ENCODE data around the gene LCN15.

The LCN15 gene

DNA sequence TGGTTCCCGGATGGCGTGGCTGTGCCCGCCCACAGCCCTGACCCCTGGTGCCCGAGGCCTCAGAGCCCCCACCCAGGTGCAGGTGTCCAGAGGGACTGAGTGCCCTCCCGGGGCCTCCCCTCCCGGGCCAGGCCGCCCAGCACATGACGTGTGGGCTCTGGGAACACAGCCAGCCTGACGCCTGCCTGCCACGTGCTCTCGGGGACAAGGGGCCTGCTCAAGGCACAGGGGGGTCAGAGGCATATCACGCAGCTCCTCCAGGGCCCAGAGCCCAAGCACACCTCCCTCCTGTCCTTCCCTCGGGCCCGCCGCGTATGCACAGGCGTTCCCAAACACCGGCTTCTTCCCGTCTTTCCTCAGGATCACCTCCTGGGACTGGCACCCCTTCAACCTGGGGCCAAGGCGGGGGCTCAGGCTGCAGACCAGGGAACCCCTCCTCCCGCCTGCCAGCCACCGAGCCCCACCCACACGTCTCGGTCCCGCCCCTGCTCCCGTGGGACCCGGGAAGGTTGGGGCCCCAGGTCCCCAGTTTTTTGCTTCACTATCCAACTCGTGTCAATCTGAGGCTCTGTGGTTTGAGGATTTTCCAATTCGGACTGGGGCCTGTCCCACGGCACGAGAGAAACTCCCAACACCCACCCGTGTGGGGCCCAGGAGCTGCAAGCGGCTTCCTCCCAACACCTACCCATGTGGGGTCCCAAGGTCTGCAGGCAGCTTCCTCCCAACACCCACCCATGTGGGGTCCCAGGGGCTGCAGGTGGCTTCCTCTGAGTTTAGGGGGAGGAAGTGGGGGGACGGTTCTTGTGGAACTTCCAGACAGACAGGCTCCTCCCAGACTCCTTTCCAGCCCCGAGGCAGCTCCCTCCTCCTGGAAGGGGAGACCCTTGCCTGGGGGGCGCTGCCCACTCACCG, 23.1 kb downstream of the LCN15 start:
- no peak for DNase-seq (ENCODE audit: low read depth)

DNA sequence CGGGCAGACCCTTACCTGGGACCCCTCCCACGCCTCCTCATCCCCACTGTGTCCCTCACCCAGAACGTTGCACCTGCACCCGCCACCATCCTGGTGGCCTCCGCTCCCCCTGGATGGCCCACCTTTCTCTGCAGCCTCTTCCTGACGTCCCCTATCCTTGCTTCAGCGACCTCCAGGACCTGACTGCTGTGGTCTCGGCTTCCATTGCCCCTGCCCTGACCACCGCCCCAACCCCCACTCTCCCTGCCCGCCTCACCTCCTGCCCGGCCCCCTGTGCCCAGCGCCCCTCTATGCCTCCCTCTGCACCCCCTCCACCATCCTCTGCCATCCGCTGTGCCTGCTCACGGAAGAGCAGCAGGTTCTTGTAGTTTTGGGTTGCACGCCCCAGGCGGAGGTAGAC, 23.8 kb downstream of the LCN15 start:
- DNase-seq (ENCODE audit: low read depth): no peak

DNA sequence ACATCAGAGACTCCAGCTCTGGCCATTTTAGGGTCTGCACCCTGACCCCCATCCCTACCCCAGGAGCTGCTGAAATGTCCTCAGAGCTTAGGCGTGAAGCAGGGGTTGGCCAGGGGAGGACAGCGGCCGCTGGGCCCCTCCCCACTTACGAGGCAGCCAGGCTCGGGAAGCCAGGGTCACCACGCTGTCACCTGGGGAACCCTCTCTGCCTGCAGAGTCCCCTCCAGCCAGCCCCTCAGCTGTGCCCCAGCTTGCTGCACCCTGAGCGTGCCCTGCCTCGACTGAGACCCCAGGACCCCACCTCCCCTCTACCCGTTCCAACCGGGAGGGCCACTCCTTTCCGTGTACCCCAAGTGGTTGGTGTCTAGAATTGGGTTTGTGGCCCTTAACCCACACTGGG, 24.2 kb downstream of the LCN15 start:
- no peak for DNase-seq (ENCODE audit: low read depth)

DNA sequence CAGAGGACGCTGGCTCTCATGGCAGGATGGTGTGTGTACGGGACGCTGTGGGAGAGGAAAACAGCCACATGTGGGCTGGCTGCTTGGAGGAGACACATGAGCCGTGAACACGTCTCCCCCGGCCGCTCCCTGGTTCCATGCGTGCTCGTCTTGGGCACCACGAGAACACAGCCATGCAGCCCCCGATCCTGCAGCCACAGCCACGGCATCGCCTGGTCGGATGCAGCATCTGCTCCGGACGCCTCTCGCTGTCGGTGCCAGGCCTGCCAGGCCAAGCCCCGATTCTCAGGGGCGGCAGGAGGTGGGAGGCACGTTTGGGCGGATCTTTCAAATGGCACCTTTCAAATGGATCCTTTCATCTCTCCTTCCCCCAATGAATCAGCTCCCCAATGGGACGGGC, 24.8 kb downstream of the LCN15 start:
- DNase-seq (ENCODE audit: low read depth): no peak

DNA sequence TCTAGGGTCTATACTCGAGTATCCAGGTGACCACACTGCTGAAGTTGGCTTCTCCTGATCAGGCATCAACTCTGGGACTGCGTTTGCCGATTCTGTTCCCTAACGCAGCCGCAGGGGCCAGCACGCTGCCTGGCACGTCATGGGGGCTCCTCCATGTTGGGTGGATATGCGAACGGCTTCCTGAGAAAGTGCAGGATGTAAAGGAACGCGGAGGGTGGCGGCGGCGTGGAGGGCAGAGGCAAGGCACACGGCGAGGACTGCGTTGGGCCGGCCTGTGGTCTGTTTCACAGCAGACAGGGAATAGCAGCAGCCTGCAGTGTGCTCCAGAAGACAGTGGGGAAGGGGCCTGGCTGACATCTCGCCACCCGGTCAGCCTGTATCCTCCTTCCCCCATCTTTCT, 25.4 kb downstream of the LCN15 start:
- DNase-seq (ENCODE audit: low read depth): no peak

DNA sequence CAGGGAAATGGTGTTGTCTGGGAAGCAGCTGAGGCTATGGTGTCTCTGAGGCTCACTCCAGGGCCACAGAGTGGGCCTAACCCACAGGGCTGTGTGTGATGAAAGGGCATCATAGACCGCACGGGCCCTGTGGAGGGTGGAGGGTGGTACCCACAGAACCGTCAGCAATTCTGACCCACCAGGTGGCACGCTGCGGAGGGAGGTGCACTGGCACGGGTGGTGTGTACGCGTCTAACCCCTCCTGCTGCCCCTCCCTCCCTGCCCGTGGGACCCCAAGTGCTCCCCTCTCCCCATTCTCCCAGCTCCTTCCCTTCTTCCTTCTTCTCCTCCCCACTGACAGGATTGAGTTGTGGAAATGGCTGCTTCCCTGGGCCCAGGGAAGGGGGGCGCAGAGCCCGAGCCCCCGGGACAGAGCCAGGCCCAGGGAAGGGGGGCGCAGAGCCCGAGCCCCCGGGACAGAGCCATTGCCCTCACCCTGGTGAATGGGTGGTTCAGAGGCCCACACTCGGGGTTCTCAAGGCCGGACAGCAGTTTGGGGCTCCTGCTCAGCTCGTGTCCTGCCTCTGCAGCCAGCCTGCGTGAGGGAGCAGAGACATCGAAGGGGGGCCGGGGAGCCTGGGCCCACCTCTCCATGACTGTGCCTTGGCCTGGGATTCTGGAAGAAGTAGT, 28.4 kb downstream of the LCN15 start:
- no peak for DNase-seq (ENCODE audit: low read depth)

DNA sequence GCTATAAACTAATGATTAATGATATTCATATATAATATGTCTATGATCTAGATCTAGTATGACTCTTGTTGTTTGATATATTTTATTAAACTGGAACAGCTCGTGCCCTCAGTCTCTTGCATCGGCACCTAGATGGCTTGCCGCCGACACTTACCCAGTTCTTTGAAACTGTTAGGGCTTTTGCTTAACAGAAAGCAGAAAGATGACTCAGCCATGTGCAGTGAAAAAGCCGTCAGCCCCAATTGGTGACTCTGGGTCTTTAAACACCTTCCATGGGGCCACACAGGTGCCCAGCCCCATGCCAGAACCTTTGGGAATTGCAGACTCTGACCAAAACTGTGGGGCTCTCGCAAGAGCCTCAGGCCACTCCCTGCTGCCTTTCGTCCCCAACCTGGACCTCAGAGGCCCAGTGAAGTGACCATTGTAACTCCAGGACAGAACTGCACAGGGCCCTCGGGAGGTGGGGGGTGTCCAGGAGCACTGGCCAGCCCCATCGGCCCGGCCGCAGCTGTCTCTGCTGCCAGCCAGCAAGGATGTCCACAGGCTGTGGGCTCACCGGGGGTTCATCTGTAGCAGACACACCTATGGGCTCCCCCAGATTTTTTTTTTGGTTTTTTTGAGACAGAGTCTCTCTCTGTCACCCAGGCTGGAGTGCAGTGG, 29.4 kb downstream of the LCN15 start:
- DNase-seq (ENCODE audit: low read depth): no peak

DNA sequence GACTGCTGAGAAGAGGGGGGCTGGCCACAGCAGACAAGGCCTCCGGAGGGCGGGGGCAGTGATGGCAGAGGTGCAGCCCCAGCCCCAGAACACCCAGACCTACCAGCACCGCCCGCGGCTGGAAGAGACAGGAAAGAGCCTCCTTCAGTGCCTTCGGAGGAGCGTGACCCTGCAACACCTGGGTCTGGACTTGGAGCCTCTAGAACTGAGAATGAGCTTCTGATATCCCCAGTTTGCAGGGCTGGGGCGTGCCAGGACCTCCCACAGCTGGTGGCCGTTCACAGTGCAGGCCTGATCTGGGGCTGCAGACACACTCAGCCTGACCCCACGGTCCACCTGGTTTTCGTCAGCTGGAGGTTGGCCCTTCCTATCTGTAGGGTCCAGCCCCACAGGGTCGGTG, 30.7 kb downstream of the LCN15 start:
- DNase-seq (ENCODE audit: low read depth): no peak

DNA sequence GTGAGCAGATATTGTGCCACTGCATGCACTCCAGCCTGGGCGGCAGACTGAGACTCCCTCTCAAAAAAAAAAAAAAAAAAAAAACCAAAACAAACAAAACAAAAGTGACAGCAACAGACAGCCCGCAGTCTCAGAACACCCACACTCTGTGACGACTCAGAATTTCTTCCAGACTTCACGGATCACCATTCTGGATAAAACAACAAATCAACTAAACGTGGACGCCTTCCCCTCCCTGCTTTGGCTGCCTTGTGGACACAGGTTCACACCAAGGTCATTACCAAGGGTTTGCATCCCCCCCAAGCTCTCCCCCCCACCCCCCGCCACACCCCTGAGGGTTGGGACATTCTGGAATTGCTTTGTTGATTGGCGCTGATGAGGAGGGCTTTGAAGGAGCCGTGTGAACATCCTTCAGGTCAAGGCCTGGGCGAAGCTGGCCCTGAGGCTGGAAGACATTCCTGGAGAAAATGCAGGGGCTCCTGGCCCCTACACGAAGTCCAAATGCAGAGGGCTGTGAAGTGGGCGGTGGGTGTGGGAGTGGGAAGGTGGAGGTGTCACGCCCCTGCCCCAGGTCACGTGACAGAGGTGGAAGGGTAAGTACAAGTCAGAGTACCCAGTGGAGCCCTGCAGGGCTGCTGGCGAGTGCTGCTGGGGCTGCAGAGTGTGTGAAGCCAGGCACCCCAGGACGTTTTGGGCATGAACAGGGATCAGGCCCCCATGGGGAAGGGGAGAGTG, 31.7 kb downstream of the LCN15 start:
- DNase-seq (ENCODE audit: low read depth): no peak

DNA sequence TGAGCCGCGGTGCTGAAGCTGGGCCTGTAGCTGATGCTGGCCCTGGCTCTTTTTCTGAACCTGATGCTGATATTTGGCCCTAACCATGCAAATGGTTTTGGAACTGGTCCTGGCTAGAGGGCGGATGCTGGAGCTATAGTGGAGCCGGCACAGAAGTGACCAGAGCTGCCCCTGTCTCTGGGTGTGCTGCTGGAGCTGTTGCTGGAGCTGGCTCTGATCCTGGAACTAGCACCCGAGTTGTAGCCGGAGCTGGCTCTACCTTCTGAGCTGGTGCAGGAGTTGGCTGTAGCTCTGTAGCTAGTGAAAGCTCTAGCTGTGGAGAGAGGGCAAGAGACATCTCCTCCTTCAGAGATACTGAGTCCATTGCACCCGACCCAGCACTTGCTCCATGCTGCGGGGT, 34.4 kb downstream of the LCN15 start:
- DNase-seq (ENCODE audit: low read depth): no peak

DNA sequence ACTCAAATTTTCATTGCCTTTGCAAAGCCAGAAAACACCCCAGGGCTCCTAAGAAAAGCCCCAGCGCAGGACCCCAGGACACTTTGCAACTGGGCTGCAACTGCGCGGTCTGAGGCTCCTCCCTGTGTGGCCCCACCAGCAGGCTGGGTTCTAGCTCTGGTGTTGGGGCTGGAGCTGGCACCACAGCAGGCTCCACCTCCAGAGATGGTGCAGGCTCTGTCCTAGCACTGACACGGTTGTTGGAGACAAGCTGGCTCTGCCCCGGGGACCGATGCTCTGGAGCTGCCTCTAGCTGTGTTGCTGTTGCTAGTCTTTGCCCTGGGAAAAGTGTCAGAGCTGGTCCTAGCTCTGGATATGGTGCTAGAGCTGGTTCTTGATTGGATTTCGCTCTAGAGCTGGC, 35.2 kb downstream of the LCN15 start:
- DNase-seq (ENCODE audit: low read depth): no peak

DNA sequence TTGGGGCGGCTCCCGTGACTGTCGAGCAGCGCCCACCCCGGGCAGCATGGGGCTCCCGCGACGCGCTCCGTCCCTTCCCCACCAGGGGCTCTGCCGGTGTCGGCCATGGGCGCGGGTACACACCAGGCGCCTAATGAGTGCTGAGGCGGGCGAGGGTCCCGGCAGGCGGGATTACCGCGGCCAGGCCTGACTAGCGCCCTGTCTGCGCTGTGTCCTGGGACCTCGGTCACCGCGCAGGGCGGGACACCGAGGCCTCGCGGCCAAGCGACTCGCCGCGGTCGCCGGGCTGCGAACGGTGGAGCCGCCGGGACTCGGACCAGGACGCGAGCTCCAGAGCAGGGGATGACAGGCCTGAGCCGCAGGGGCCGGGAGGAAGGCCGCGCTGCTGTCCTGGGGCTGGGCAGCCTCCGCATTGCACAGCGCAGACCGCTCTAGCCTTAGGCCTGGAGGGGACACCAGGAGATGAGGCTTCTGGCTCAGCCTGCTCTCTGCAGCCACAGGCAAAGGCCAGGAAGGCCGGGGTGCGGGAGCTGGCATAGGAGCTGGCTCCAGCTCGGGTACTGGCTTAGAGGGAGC, 35.7 kb downstream of the LCN15 start:
- DNase-seq (ENCODE audit: low read depth): no peak

DNA sequence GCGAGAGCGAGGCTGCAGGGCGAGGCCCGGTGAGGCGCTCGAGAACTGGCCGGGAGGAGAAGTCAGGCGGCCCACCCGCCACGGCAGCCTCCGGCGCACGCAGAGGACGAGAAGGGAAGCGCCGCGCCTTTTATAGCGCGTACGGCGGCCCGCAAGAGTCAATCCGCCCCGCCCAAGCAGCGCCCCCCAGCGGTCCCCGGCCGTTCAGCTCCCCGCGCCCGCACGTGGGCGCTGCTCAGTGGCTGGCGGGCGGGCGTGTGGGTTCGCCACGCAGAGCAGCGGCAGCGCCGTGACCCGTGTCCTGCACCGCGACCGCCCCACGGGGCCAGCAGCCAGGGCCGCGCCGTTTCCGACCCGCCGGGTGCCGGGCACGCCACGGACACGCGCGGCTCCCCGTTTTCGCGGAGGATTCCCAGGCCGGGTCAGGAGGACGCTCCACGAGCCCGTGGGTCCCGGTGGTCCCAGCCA, 36.2 kb downstream of the LCN15 start:
- DNase-seq (ENCODE audit: low read depth): peak; percentile 68

DNA sequence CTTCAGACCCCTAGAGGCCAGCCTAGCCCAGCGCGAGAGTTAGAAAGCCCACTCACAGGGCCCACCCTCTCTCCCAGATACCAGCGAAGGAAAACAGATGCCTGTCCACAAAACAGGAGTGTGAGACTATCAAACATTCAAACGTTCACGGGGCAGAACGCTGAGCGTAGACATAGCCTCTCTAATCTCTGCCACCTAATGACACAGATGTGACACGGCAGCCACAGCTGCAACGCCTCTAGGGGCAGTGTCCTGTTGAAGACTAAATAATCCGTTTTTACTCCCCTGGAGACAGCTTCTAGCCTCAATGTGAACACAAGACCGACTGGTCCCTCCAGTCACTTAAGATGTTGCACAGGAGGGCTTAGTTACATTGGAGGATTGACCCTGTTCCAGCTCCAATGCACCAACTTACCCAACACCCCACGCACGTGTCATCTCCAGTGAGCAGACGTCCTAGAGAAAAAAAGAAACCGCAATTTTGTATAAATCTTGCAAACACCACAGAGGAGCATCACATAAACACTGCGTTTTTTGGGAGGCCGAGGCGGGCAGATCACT, 37.6 kb downstream of the LCN15 start:
- DNase-seq (ENCODE audit: low read depth): no peak

DNA sequence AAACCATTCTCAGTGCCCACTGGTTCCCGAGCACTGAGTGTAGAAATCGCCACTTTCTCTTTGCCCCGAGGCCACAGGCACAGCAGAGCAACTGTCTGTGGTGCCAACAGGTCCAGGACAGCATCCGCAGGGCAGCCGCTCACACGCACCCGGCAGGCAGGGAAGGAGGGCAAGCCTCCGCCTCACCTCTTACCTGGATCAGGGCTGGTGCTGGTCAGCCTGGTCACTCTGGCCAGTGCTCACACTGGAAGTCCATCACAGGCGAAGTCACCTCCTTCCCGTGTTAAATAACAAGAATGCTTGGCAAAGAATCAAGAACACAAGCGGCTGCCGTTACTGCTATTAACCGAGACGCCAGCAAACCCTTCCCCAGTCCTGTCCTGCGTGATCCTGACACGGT, 38.2 kb downstream of the LCN15 start:
- DNase-seq (ENCODE audit: low read depth): no peak

DNA sequence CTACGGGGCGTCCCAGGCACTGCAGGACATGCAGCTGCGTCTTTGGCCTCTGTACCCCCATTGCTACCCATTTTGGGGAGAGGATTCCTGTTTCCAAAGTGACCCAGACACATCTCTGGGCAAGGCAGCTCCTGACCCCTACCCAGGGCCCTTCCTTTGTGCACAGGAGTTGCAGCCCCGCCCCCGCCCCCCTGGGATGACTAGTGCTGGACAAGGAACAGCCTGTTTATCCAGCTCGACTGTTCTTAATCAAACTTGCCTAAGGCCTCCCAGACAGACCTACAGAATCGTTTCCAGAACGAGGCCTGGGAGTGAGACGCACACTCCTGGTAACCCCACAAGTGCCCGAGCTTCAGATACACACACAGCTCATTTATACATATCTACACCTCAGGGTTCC, 38.7 kb downstream of the LCN15 start:
- no peak for DNase-seq (ENCODE audit: low read depth)

DNA sequence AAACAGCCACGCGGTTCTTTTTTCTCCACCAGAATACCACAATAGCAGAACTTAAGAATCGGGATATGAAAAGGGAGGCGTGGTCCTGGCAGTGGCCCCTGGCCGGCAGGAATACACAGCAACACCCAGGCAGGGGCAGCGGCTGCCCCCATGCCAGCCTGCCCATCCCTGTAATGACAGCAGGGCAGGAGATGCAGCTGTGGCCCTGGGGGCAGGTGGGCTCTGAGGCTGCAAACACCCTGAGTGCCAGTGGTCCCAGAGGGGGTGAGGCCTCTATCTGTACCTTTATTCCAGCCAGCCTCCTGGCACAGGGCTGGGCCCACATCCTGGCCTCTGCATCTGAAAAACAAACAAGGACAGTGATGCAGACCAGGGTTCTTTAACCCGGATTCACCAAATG, 39.5 kb downstream of the LCN15 start:
- no peak for DNase-seq (ENCODE audit: low read depth)

DNA sequence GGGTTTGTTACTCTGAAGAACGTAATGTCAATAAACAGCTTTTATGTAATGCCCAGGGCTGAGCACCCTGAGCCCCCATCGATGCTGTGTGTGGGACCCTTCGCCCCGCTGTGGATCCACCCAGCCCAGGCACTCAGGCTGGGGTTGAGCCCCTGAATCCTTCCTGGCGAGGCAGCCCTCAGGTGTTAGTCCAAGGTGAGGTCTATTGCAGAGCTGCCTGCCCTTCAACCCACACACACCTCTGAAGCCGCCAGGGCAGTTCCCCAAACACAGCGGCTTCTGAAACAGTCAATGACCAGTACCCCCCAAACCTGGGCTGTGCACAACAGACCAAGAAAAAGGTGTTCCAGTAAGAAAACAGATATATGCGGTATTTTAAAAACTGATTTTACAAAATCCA, 40.3 kb downstream of the LCN15 start:
- no peak for DNase-seq (ENCODE audit: low read depth)

DNA sequence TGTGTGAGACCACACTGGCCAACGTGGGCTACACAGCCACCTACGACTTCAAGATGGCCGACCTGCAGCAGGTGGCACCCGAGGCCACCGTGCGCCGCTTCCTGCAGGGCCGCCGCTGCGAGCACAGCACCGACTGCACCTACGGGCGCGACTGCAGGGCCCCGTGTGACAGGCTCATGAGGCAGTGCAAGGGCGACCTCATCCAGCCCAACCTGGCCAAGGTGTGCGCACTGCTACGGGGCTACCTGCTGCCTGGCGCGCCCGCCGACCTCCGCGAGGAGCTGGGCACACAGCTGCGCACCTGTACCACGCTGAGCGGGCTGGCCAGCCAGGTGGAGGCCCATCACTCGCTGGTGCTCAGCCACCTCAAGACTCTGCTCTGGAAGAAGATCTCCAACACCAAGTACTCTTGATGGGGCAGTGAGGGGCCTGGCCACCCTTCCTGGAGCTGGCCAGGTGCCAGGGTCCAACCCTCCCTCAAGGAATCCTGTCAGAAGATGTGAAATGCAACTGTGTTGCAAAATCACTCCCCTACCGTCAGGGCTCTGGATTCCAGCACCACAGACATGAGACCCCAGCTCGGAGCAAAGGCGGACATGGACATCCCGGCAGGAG, 40.8 kb downstream of the LCN15 start:
- DNase-seq (ENCODE audit: low read depth): no peak

DNA sequence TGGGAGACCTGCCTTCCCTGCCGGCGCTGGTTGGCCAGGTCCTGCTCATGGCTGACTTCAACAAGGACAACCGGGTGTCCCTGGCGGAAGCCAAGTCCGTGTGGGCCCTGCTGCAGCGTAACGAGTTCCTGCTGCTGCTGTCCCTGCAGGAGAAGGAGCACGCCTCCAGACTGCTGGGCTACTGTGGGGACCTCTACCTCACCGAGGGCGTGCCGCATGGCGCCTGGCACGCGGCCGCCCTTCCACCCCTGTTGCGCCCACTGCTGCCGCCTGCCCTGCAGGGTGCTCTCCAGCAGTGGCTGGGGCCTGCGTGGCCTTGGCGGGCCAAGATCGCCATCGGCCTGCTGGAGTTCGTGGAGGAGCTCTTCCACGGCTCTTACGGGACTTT, 41.4 kb downstream of the LCN15 start:
- no peak for DNase-seq (ENCODE audit: low read depth)
